DOHH2 (cell line): ENCODE results near the gene POLN.
A peak's percentile ranks its signal among the peaks of the same experiment; 100 is the strongest.

Source experiments
- H3F3A ChIP-seq: fragments of 200-600 bp; sonication (generic), shearing (Covaris generic); 2 replicates; pipeline ENCODE4 v1.6.0; 2016; ENCODE audit warnings: antibody characterized with exemption, mild to moderate bottlenecking; ENCODE audit not compliant: control insufficient read depth, insufficient read depth
- H3K27ac ChIP-seq: fragments of 200-600 bp; sonication (generic); 2 replicates; pipeline ENCODE4 v1.5.1; 2014; ENCODE audit warnings: low read depth, mild to moderate bottlenecking, low read length, moderate library complexity
- H3K27me3 ChIP-seq: fragments of 200-600 bp; sonication (generic); 2 replicates; pipeline ENCODE4 v1.6.1; 2014; ENCODE audit warnings: mild to moderate bottlenecking, low read length, mixed read lengths; ENCODE audit not compliant: control insufficient read depth
- H3K36me3 ChIP-seq: fragments of 200-600 bp; sonication (generic); 2 replicates; pipeline ENCODE4 v1.6.1; 2014; ENCODE audit warnings: mild to moderate bottlenecking, low read length, moderate library complexity, mixed read lengths; ENCODE audit not compliant: control insufficient read depth
- H3K4me1 ChIP-seq: fragments of 200-600 bp; sonication (generic); 2 replicates; pipeline ENCODE4 v1.6.1; 2014; ENCODE audit warnings: mild to moderate bottlenecking, low read length, mixed read lengths; ENCODE audit not compliant: control insufficient read depth
- H3K4me2 ChIP-seq: fragments of 200-600 bp; sonication (generic); 2 replicates; pipeline ENCODE4 v1.6.0; 2014; ENCODE audit warnings: mild to moderate bottlenecking, low read length, moderate library complexity
- H3K4me3 ChIP-seq: fragments of 200-600 bp; sonication (generic); 2 replicates; pipeline ENCODE4 v1.5.1; 2014; ENCODE audit warnings: mild to moderate bottlenecking, low read length, mixed read lengths
- H3K79me2 ChIP-seq: fragments of 200-600 bp; sonication (generic); 2 replicates; pipeline ENCODE4 v1.6.1; 2014; ENCODE audit warnings: mild to moderate bottlenecking, low read length, mixed read lengths; ENCODE audit not compliant: control insufficient read depth
- H3K9me2 ChIP-seq: fragments of 200-600 bp; sonication (generic); replicated peaks from 2 replicates; pipeline ENCODE4 v1.6.1; 2014; ENCODE audit warnings: mild to moderate bottlenecking, low read length, mixed read lengths; ENCODE audit not compliant: control insufficient read depth
- H3K9me3 ChIP-seq: fragments of 200-600 bp; sonication (generic); 2 replicates; pipeline ENCODE4 v1.6.1; 2014; ENCODE audit warnings: antibody characterized with exemption, low read length, mixed read lengths; ENCODE audit not compliant: control insufficient read depth, insufficient read depth
- H4K20me1 ChIP-seq: fragments of 200-600 bp; sonication (generic); 2 replicates; pipeline ENCODE4 v1.6.0; 2014; ENCODE audit warnings: low read depth, mild to moderate bottlenecking, antibody characterized with exemption, low read length, moderate library complexity; ENCODE audit not compliant: control insufficient read depth, insufficient read depth
- EZH2phosphoT487 ChIP-seq: fragments of 200-600 bp; sonication (generic); IDR thresholded peaks from 2 replicates; pipeline ENCODE4 v1.6.1; 2017; ENCODE audit warnings: borderline replicate concordance, mild to moderate bottlenecking, antibody characterized with exemption, low read length, moderate library complexity, mixed read lengths
- TF ChIP-seq, protein P1 (sequence below): fragments of 200-600 bp; sonication (generic); IDR thresholded peaks from one replicate; pipeline ENCODE4 v1.5.1; 2014; ENCODE audit warnings: antibody characterized with exemption, mild to moderate bottlenecking, low read depth, low read length; ENCODE audit not compliant: poor library complexity, severe bottlenecking

Gene POLN

DNA sequence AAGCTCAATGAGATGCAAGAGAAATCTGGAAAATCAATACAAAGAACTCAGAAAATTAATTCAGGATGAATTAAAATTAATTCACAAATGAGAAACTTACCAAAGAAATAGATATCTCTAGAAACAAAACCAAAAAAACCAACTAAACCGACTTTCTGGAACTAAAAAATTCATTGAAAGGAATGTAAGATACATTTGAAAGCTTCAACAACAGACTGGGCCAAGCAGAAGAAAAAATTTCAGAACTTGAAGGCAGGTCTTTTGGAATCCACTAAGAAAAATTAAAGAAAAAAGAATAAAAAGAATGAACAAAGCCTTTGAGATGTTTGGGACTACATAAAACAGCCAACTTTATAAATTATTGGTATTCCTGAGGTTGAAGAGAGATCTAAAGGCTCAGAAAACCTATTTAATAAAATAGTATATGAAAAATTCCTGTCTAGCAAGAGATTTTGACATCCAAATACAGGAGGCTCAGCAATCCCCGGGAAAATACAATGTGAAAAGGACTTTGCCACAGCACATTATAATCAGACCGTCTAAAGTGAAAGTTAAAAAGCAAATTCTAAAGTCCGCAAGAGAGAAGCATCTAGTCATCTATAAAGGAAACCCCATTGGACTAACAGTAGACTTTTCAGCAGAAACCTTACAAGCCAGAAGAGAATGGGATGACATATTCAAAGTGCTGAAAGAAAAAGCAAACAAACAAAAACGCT is 138.6 kb downstream of the POLN start:
- Histone ChIP-seq H3K27me3 (0 out of 2 replicates have a peak, but pooled peaks cover 2% of the 10 kb centered on the region), H4K20me1 (no peaks in the 10 kb centered on the region), H3K9me2 (no peaks in the 10 kb centered on the region), H3K4me1 (peaks cover 15% of the 10 kb centered on the region), H3K36me3 (no peaks in the 10 kb centered on the region), H3K9me3 (peaks cover 16% of the 10 kb centered on the region), H3K27ac (no peak overlapping the region), H3F3A (peaks cover 6% of the 10 kb centered on the region; the same call in 1 of the 2 replicates), H3K4me3 (no peak overlapping the region), H3K79me2 (no peaks in the 10 kb centered on the region), H3K4me2 (no peak overlapping the region; the same call in 1 of the 2 replicates)
- no peak for TF ChIP-seq EZH2phosphoT487
- TF ChIP-seq, protein P1, sequence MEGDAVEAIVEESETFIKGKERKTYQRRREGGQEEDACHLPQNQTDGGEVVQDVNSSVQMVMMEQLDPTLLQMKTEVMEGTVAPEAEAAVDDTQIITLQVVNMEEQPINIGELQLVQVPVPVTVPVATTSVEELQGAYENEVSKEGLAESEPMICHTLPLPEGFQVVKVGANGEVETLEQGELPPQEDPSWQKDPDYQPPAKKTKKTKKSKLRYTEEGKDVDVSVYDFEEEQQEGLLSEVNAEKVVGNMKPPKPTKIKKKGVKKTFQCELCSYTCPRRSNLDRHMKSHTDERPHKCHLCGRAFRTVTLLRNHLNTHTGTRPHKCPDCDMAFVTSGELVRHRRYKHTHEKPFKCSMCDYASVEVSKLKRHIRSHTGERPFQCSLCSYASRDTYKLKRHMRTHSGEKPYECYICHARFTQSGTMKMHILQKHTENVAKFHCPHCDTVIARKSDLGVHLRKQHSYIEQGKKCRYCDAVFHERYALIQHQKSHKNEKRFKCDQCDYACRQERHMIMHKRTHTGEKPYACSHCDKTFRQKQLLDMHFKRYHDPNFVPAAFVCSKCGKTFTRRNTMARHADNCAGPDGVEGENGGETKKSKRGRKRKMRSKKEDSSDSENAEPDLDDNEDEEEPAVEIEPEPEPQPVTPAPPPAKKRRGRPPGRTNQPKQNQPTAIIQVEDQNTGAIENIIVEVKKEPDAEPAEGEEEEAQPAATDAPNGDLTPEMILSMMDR = no peak

- Histone ChIP-seq H3K27me3 (0 out of 2 replicates have a peak, but pooled peaks cover 2% of the 10 kb centered on the region), H3K27ac (no peak overlapping the region), H3K36me3 (no peaks in the 10 kb centered on the region), H4K20me1 (no peaks in the 10 kb centered on the region), H3K4me2 (no peak overlapping the region), H3K4me1 (peaks cover 15% of the 10 kb centered on the region), H3K79me2 (no peaks in the 10 kb centered on the region), H3K4me3 (no peak overlapping the region), H3F3A (peaks cover 6% of the 10 kb centered on the region; the same call in 1 of the 2 replicates), H3K9me2 (no peaks in the 10 kb centered on the region), H3K9me3 (peaks cover 16% of the 10 kb centered on the region)
- TF ChIP-seq, protein P1 = peak; percentile 9
- TF ChIP-seq EZH2phosphoT487 = no peak
Measured at GRCh38 chr4:2102045-2102883, 139.7 kb downstream of the POLN start.

DNA sequence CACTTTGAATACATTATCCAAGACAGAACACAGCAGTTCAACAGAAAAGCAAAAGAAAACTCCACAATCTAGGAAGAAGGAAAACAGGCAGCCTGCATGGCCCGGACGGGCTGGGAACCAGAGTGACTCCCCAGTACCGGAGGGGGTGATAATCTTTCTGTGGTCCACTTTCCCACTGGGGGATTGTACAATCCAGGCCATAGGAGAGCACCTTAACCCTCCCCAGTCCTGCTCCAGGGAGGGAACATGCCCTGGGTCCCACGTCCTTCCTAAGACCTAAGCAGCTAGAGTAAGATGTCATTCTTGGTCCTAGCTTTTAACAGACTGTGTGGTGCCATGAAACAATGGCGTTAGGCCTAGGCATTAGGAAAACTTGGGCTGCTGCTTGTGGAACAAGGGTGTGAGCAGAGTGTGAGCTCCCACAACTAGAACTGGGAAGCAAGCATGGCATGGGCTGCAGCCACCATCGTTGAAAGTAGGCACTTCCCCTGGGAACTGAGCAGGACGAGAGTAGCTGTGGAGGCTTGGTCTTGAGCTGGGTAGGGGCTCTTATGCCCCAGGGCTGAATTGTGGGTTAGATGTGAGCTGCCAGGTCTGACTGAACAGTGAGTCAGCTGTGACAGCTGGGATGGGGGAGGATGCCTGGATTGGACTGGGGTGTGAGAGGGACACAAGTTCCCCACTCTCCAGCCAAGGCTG is 140.4 kb downstream of the POLN start:
- H3K9me2 ChIP-seq = no peaks in the 10 kb centered on the region
- H3F3A ChIP-seq = peaks cover 6% of the 10 kb centered on the region; the same call in 1 of the 2 replicates
- H3K4me3 ChIP-seq = no peak overlapping the region
- no peaks in the 10 kb centered on the region for H3K36me3 ChIP-seq
- TF ChIP-seq, protein P1 = no peak
- TF ChIP-seq EZH2phosphoT487 = no peak
- no peak overlapping the region for H3K27ac ChIP-seq
- H3K27me3 ChIP-seq = no peaks in the 10 kb centered on the region
- H3K9me3 ChIP-seq = peaks cover 16% of the 10 kb centered on the region
- H4K20me1 ChIP-seq = no peaks in the 10 kb centered on the region
- no peaks in the 10 kb centered on the region for H3K79me2 ChIP-seq
- no peak overlapping the region for H3K4me2 ChIP-seq
- peaks cover 15% of the 10 kb centered on the region for H3K4me1 ChIP-seq
